Fibroblast of pulmonary artery (primary cell): ENCODE measurements around the gene ZNF664.

Source experiments
- DNase-seq: peaks from one replicate; pipeline ENCODE4 v3.0.0-alpha.2; 2010; ENCODE audit warnings: low read depth
- H3K4me3 ChIP-seq: replicated peaks from 2 replicates; pipeline ENCODE4 v1.5.1; 2011; ENCODE audit warnings: low read depth, mild to moderate bottlenecking, control low read depth, low read length, moderate library complexity
- CTCF ChIP-seq: IDR thresholded peaks from 2 replicates; pipeline ENCODE4 v1.5.1; 2011; ENCODE audit warnings: mild to moderate bottlenecking, control low read depth, low read length, inconsistent platforms; ENCODE audit errors: missing control alignments

Gene ZNF664

GRCh38 chr12:123948401-123948795 lies 24.6 kb upstream of the ZNF664 start:
- no peak for TF ChIP-seq CTCF
- DNase-seq: no peak
- H3K4me3 ChIP-seq: no peak overlapping the region

GRCh38 chr12:123948796-123949769 lies 23.9 kb upstream of the ZNF664 start:
- DNase-seq: no peak
- TF ChIP-seq CTCF: no peak
- H3K4me3 ChIP-seq: no peak overlapping the region

GRCh38 chr12:123949770-123950165 lies 23.2 kb upstream of the ZNF664 start:
- DNase-seq: no peak
- no peak for TF ChIP-seq CTCF
- H3K4me3 ChIP-seq: no peak overlapping the region

- no peak for TF ChIP-seq CTCF
- no peak overlapping the region for H3K4me3 ChIP-seq
- DNase-seq: peak; percentile 18
Observed at GRCh38 chr12:123950476-123951349, 22.3 kb upstream of the ZNF664 start.

- H3K4me3 ChIP-seq: no peak overlapping the region
- no peak for DNase-seq
- no peak for TF ChIP-seq CTCF
Observed at GRCh38 chr12:123951467-123951866, 21.5 kb upstream of the ZNF664 start.

GRCh38 chr12:123952037-123952436 lies 21.0 kb upstream of the ZNF664 start:
- H3K4me3 ChIP-seq: no peak overlapping the region
- TF ChIP-seq CTCF: no peak
- peak; percentile 53 for DNase-seq
